Esophagus muscularis mucosa (tissue), 4 donors: ENCODE data around the gene GRB7. TPM values are rescaled to one million over a fixed set of nuclear protein-coding genes. Genes with fewer than 3 reads are reported as not detected.
A peak's percentile ranks its signal among the peaks of the same experiment; 100 is the strongest.
"Not testable (repeated sequence)": the region's sequence is repeated elsewhere in the genome, so short reads cannot be mapped to it uniquely, and the experiment has no call there.

Experiments used
- DNase-seq: peaks from one replicate; pipeline ENCODE4 v3.0.0-alpha.2; 2017; ENCODE audit errors: extremely low spot score
- H3K27ac ChIP-seq, 4 donors: fragments of 200-600 bp; sonication (generic); replicated peaks in 1 of 4; 1 replicate in 3 of 4; 2 replicates in 1 of 4; pipeline ENCODE4 v1.5.1; 2016 to 2019; ENCODE audit warnings: mild to moderate bottlenecking in 1 of 4
- H3K27me3 ChIP-seq, 4 donors: fragments of 200-600 bp; sonication (generic); one replicate each; pipeline versions ENCODE4 v1.5.1 to v1.6.0; 2016 to 2019
- H3K36me3 ChIP-seq, 4 donors: fragments of 200-600 bp; sonication (generic); one replicate each; pipeline ENCODE4 v1.5.1; 2016 to 2019
- H3K4me1 ChIP-seq, 4 donors: fragments of 200-600 bp; sonication (generic); one replicate each; pipeline ENCODE4 v1.5.1; 2016 to 2019
- H3K4me3 ChIP-seq, 4 donors: fragments of 200-600 bp; sonication (generic); 1 replicate in 2 of 4; 2 replicates in 2 of 4; pipeline ENCODE4 v1.5.1; 2016 to 2019; ENCODE audit warnings: mild to moderate bottlenecking in 4 of 4, moderate library complexity in 1 of 4
- H3K9me3 ChIP-seq, 4 donors: fragments of 200-600 bp; sonication (generic); 1 replicate in 3 of 4; 2 replicates in 1 of 4; pipeline ENCODE4 v1.5.1; 2016 to 2019
- EP300 ChIP-seq: sonication (generic); formaldehyde crosslinking; IDR thresholded peaks from one replicate; pipeline ENCODE4 v1.6.1; 2017; ENCODE audit warnings: antibody characterized with exemption
- POLR2A ChIP-seq: fragments of 450-650 bp; IDR thresholded peaks from one replicate; pipeline ENCODE4 v1.6.1; 2017; ENCODE audit warnings: antibody characterized with exemption, moderate library complexity, mild to moderate bottlenecking, low read depth
- POLR2AphosphoS5 ChIP-seq, 2 donors: sonication (generic); formaldehyde crosslinking; IDR thresholded peaks; one replicate each; pipeline ENCODE4 v1.6.1; 2017; ENCODE audit warnings: antibody characterized with exemption in 2 of 2
- WGBS: methylation state at CpG from one replicate; pipeline ENCODE4 v1.1.5; 2018; 5-methylcytosine and 5-hydroxymethylcytosine counted together
- intact Hi-C: fragments of 100-400 bp; cut with DNase I; formaldehyde crosslinking; loops from one replicate; pipeline ENCODE4 v1.15.1; 2023
- total RNA-seq, 4 donors: library from RNA; depleted of rRNA; stranded (reverse); fragments of >200 nt; gene quantifications; one replicate each; pipeline versions ENCODE4 v1.1.0 to v1.2.1, GENCODE V29; 2016
- TF ChIP-seq, protein P1 (sequence below), 3 experiments: fragments of 200-600 bp in 2 of 3; fragments of 450-650 bp in 1 of 3; sonication (generic) in 2 of 3; IDR thresholded peaks; one replicate each; pipeline ENCODE4 v1.5.1; 2017 to 2019; ENCODE audit warnings: antibody characterized with exemption in 3 of 3, mild to moderate bottlenecking in 2 of 3, moderate library complexity in 1 of 3

Gene GRB7
- total RNA-seq, 4 donors from 2014 or later, result 0.23 to 0.83 (median 0.55) TPM

DNA sequence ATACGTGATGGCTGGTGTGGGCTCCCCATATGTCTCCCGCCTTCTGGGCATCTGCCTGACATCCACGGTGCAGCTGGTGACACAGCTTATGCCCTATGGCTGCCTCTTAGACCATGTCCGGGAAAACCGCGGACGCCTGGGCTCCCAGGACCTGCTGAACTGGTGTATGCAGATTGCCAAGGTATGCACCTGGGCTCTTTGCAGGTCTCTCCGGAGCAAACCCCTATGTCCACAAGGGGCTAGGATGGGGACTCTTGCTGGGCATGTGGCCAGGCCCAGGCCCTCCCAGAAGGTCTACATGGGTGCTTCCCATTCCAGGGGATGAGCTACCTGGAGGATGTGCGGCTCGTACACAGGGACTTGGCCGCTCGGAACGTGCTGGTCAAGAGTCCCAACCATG lies 13.0 kb upstream of the GRB7 start:
- WGBS, result 94% methylated on average over 12 of the region's 13 CpGs
- peaks cover 10 to 82% (median 76%) of the 10 kb centered on the region in 4 donors for H3K36me3 ChIP-seq
- no peak for DNase-seq
- no peak overlapping the region for H3K27ac ChIP-seq
- no peak overlapping the region for H3K4me3 ChIP-seq
- intact Hi-C loops, result loop anchor here (5.0 kb wide), 3 partner anchors 37 to 102 kb away; partner anchors contain the start of genes PGAP3 and STARD3
- no peaks in the 10 kb centered on the region for H3K27me3 ChIP-seq
- no peaks in the 10 kb centered on the region for H3K9me3 ChIP-seq
- TF ChIP-seq EP300, result no peak
- TF ChIP-seq, protein P1, sequence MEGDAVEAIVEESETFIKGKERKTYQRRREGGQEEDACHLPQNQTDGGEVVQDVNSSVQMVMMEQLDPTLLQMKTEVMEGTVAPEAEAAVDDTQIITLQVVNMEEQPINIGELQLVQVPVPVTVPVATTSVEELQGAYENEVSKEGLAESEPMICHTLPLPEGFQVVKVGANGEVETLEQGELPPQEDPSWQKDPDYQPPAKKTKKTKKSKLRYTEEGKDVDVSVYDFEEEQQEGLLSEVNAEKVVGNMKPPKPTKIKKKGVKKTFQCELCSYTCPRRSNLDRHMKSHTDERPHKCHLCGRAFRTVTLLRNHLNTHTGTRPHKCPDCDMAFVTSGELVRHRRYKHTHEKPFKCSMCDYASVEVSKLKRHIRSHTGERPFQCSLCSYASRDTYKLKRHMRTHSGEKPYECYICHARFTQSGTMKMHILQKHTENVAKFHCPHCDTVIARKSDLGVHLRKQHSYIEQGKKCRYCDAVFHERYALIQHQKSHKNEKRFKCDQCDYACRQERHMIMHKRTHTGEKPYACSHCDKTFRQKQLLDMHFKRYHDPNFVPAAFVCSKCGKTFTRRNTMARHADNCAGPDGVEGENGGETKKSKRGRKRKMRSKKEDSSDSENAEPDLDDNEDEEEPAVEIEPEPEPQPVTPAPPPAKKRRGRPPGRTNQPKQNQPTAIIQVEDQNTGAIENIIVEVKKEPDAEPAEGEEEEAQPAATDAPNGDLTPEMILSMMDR (IDR thresholded peaks at IDR 0.05), result no peak
- TF ChIP-seq POLR2A, result no peak
- TF ChIP-seq POLR2AphosphoS5 (IDR thresholded peaks at IDR 0.05), result no peak
- peaks cover 5 to 18% (median 8%) of the 10 kb centered on the region in 4 donors for H3K4me1 ChIP-seq

DNA sequence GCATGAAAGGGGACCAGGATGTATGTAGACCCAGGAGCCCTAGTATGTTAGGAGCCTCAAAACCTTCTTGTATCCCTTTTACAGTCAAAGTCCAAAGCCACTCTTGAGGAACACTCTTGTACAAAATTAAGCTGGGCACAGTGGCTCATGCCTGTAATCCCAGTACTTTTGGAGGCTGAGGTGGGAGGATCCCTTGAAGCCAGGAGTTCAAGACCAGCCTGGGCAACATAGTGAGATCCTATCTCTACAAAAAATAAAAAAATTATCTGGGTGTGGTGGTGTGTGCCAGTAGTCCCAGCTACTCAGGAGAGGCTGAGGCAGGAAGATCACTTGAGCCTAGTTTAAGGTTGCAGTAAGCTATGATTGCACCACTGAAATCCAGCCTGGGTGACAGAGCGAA lies 11.8 kb upstream of the GRB7 start:
- H3K27ac ChIP-seq, DNase-seq, H3K9me3 ChIP-seq, H3K27me3 ChIP-seq, H3K4me3 ChIP-seq: not testable (repeated sequence)
- peaks cover 10 to 71% (median 67%) of the 10 kb centered on the region in 4 donors for H3K36me3 ChIP-seq
- WGBS, result 96% methylated on average over 1 of the region's 1 CpG
- intact Hi-C loops, result loop anchor here (5.0 kb wide), 3 partner anchors 39 to 104 kb away; partner anchors contain the start of genes PGAP3 and STARD3
- peaks cover 11 to 22% (median 15%) of the 10 kb centered on the region in 4 donors for H3K4me1 ChIP-seq

- TF ChIP-seq POLR2AphosphoS5 (IDR thresholded peaks at IDR 0.05), result peak in 1 of 2 donors; percentile 9
- TF ChIP-seq POLR2A, result no peak
- no peak for DNase-seq
- Histone ChIP-seq H3K27me3 (no peaks in the 10 kb centered on the region), H3K27ac (no peak overlapping the region), H3K9me3 (no peaks in the 10 kb centered on the region), H3K4me1 (peaks cover 11 to 22% (median 16%) of the 10 kb centered on the region in 4 donors), H3K4me3 (no peak overlapping the region), H3K36me3 (peaks cover 10 to 71% (median 65%) of the 10 kb centered on the region in 4 donors)
- intact Hi-C loops, result loop anchor here (5.0 kb wide), 3 partner anchors 39 to 104 kb away; partner anchors contain the start of genes PGAP3 and STARD3
- WGBS, result 85% methylated on average over 9 of the region's 9 CpGs
Measured at GRCh38 chr17:39726617-39727016, 11.1 kb upstream of the GRB7 start.

GRCh38 chr17:39727556-39727955 lies 10.2 kb upstream of the GRB7 start:
- Histone ChIP-seq H3K36me3 (peaks cover 10 to 67% (median 60%) of the 10 kb centered on the region in 4 donors), H3K4me1 (peaks cover 11 to 22% (median 16%) of the 10 kb centered on the region in 4 donors), H3K27me3 (no peaks in the 10 kb centered on the region), H3K4me3 (no peak overlapping the region), H3K9me3 (no peaks in the 10 kb centered on the region), H3K27ac (no peak overlapping the region)
- WGBS, result 79% methylated on average over 8 of the region's 10 CpGs
- TF ChIP-seq POLR2AphosphoS5 (IDR thresholded peaks at IDR 0.05) (no peak), POLR2A (no peak), EP300 (no peak)
- TF ChIP-seq, protein P1 (IDR thresholded peaks at IDR 0.05), result no peak
- intact Hi-C loops, result loop anchor here (5.0 kb wide), 3 partner anchors 40 to 105 kb away; partner anchors contain the start of genes PGAP3 and STARD3
- DNase-seq, result no peak

DNA sequence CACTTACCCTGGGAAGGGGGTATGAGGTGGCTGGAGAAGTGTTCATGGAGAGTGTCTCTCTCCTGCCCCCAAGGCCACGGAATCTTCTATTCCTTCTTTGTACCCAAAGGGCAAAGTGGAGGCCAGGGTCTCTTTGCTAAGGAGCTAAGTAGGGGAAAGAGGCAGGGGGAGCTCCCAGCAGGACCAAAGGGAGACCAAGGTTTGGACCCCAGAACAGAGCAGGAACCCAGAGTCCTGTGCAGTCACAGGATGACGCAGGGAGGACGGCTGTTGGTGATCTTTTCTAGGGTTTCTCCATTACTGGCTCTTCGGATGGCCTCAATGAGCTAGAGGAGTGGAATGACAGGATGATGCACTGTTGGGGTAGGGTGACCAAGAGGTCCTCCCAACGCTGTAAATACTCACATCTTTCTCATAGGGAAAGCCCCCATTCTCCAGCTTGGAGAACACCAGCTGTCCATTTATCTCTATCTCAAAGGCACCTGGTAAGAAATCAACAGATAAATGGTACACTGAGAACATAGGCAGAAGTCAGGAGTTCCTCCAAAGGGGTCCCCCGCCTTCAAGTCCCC lies 8.4 kb upstream of the GRB7 start:
- no peak for DNase-seq
- peaks cover 10 to 50% (median 45%) of the 10 kb centered on the region in 4 donors for H3K36me3 ChIP-seq
- no peak for TF ChIP-seq POLR2AphosphoS5 (IDR thresholded peaks at IDR 0.05)
- TF ChIP-seq, protein P1 (IDR thresholded peaks at IDR 0.05), result no peak
- no peak for TF ChIP-seq POLR2A
- TF ChIP-seq EP300, result no peak
- intact Hi-C loops, result loop anchor here (5.0 kb wide), 3 partner anchors 42 to 107 kb away; partner anchors contain the start of genes PGAP3 and STARD3
- H3K9me3 ChIP-seq, result no peaks in the 10 kb centered on the region
- peaks cover 11 to 22% (median 16%) of the 10 kb centered on the region in 4 donors for H3K4me1 ChIP-seq
- H3K27me3 ChIP-seq, result no peaks in the 10 kb centered on the region
- peak overlapping the region; percentile 87 to 92 (median 90) for H3K27ac ChIP-seq
- WGBS, result 77% methylated on average over 6 of the region's 6 CpGs
- peak overlapping the region; percentile 74 to 92 (median 88) for H3K4me3 ChIP-seq
